GM23338 (cell line): ENCODE data around the gene SLFN12L.

Source experiments
- CREB1 ChIP-seq: fragments of 250-450 bp; sonication (Bioruptor Pico); IDR thresholded peaks from 2 replicates; pipeline ENCODE4 v1.5.0; 2020; ENCODE audit warnings: low read depth, mild to moderate bottlenecking, moderate library complexity
- EZH2 ChIP-seq: fragments of 200-600 bp; sonication (generic); IDR thresholded peaks from one replicate; pipeline ENCODE4 v1.8.0; 2017; ENCODE audit warnings: antibody characterized with exemption, mild to moderate bottlenecking, low read depth; ENCODE audit not compliant: unreplicated experiment
- EZH2phosphoT487 ChIP-seq: fragments of 200-600 bp; sonication (generic); IDR thresholded peaks from one replicate; pipeline ENCODE4 v1.8.1; 2018; ENCODE audit warnings: antibody characterized with exemption; ENCODE audit not compliant: unreplicated experiment
- JUNB ChIP-seq: IDR thresholded peaks from one replicate; pipeline ENCODE4 v1.6.1; 2016; ENCODE audit warnings: antibody characterized with exemption; ENCODE audit not compliant: unreplicated experiment
- NANOG ChIP-seq: IDR thresholded peaks from 2 replicates; pipeline ENCODE4 v1.6.1; 2016; ENCODE audit warnings: antibody characterized with exemption, borderline replicate concordance
- ZNF114 ChIP-seq: fragments of 250-450 bp; sonication (Bioruptor Pico); IDR thresholded peaks from 2 replicates; pipeline ENCODE4 v1.5.0; 2020; ENCODE audit warnings: mild to moderate bottlenecking, moderate library complexity
- ZNF462 ChIP-seq: fragments of 250-450 bp; sonication (Bioruptor Pico); IDR thresholded peaks from 2 replicates; pipeline ENCODE4 v1.5.0; 2020; ENCODE audit warnings: mild to moderate bottlenecking, moderate library complexity
- TF ChIP-seq, protein P1 (sequence below), 2 experiments: fragments of 200-600 bp in 1 of 2; sonication (generic) in 1 of 2; conservative IDR thresholded peaks; 2 replicates each; pipeline versions ENCODE4 v1.5.1 to v1.6.1; 2016 to 2017; ENCODE audit warnings: antibody characterized with exemption in 2 of 2, low read depth in 2 of 2, mild to moderate bottlenecking in 2 of 2, moderate library complexity in 1 of 2

GRCh38 chr17:35542990-35543389 lies 5.5 kb upstream of the SLFN12L start:
- TF ChIP-seq, protein P1, sequence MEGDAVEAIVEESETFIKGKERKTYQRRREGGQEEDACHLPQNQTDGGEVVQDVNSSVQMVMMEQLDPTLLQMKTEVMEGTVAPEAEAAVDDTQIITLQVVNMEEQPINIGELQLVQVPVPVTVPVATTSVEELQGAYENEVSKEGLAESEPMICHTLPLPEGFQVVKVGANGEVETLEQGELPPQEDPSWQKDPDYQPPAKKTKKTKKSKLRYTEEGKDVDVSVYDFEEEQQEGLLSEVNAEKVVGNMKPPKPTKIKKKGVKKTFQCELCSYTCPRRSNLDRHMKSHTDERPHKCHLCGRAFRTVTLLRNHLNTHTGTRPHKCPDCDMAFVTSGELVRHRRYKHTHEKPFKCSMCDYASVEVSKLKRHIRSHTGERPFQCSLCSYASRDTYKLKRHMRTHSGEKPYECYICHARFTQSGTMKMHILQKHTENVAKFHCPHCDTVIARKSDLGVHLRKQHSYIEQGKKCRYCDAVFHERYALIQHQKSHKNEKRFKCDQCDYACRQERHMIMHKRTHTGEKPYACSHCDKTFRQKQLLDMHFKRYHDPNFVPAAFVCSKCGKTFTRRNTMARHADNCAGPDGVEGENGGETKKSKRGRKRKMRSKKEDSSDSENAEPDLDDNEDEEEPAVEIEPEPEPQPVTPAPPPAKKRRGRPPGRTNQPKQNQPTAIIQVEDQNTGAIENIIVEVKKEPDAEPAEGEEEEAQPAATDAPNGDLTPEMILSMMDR (conservative IDR thresholded peaks at IDR 0.05; ENCODE audit: low read depth in 2 of 2), result no peak
- TF ChIP-seq ZNF114 (no peak), ZNF462 (no peak), NANOG (no peak), EZH2 (no peak), CREB1 (no peak), EZH2phosphoT487 (no peak), JUNB (no peak)
